ENCODE data around the gene FOXL2NB.

DNA sequence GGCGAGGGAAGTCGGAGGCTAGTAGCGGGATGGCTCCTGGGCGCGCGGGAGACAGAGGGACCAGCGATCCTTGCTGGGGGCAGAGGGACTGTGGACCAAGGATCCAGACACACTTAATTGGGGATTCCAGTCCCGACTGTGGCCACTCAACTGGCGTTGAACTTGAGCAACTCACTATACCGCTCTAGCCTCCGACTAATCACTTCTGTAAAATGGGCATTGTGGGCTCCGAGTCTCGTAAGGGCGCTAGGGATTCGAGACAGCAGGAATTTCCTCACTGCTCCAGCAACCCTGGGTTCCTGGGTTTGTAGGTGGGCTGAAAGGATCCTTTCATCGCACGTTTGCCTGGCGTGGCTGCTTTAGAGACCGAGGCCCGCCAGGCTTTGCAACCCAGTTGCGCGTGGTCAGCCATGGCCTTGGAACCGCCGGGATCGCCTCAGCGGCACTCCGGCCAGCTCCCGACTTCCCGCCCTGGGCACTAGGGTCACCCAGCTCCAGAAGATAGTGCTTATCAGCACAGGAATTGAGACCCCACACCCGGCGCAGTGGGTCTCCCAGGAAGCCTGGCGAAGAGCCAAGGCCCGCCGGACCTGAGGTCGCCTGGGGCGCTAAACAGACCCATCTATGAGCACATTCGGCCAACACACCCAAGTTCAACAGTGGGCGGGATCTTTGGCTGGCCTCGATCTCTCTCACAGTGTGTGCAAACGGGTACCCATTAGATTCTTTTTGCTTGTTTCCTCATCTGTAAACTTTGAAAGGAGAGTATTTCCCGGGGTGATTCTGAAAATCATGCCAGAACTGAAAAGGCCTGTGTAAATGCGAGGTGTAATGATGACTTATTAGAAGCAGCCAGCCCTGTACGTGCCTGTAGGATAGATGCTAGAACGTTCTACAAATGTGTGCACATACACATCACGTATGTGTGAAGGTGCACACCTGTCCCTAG is 10.0 kb upstream of the FOXL2NB start:
- TF ChIP-seq, protein P1, sequence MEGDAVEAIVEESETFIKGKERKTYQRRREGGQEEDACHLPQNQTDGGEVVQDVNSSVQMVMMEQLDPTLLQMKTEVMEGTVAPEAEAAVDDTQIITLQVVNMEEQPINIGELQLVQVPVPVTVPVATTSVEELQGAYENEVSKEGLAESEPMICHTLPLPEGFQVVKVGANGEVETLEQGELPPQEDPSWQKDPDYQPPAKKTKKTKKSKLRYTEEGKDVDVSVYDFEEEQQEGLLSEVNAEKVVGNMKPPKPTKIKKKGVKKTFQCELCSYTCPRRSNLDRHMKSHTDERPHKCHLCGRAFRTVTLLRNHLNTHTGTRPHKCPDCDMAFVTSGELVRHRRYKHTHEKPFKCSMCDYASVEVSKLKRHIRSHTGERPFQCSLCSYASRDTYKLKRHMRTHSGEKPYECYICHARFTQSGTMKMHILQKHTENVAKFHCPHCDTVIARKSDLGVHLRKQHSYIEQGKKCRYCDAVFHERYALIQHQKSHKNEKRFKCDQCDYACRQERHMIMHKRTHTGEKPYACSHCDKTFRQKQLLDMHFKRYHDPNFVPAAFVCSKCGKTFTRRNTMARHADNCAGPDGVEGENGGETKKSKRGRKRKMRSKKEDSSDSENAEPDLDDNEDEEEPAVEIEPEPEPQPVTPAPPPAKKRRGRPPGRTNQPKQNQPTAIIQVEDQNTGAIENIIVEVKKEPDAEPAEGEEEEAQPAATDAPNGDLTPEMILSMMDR (IDR thresholded peaks at IDR 0.05; ENCODE audit: low read depth, low read length): no peak
- TF ChIP-seq EZH2phosphoT487 (IDR thresholded peaks at IDR 0.05; ENCODE audit: low read depth): no peak
